Sigmoid colon (tissue), 4 donors: ENCODE data around the gene SLC14A1.

Source experiments
- CTCF ChIP-seq, 4 experiments: fragments of 450-650 bp in 3 of 4; fragments of 200-600 bp in 1 of 4; IDR thresholded peaks; one replicate each; pipeline ENCODE4 v1.5.1; 2016 to 2019; ENCODE audit warnings: antibody characterized with exemption in 4 of 4, mild to moderate bottlenecking in 3 of 4, moderate library complexity in 2 of 4
- POLR2A ChIP-seq, 2 donors: fragments of 450-650 bp; IDR thresholded peaks; one replicate each; pipeline ENCODE4 v1.6.1; 2016; ENCODE audit warnings: antibody characterized with exemption in 2 of 2, mild to moderate bottlenecking in 2 of 2, moderate library complexity in 2 of 2
- POLR2AphosphoS5 ChIP-seq, 4 donors: sonication (generic); formaldehyde crosslinking; IDR thresholded peaks; one replicate each; pipeline ENCODE4 v1.6.1; 2017; ENCODE audit warnings: antibody characterized with exemption in 4 of 4

- TF ChIP-seq CTCF (IDR thresholded peaks at IDR 0.05) = no peak
- TF ChIP-seq POLR2A (IDR thresholded peaks at IDR 0.05) = no peak
- TF ChIP-seq POLR2AphosphoS5 (IDR thresholded peaks at IDR 0.05) = no peak
Measured at GRCh38 chr18:45787346-45787745, 63.4 kb downstream of the SLC14A1 start.
